ENCODE data around the gene DCDC2. TPM values are rescaled to one million over a fixed set of nuclear protein-coding genes. Genes with fewer than 3 reads are reported as not detected.
"Not testable (repeated sequence)": the region's sequence is repeated elsewhere in the genome, so short reads cannot be mapped to it uniquely, and the experiment has no call there.

Gene DCDC2
- total and polyA plus RNA-seq, 7 donors = under 0.01 to 1.6 (median 0.53) TPM; not detected in 3

DNA sequence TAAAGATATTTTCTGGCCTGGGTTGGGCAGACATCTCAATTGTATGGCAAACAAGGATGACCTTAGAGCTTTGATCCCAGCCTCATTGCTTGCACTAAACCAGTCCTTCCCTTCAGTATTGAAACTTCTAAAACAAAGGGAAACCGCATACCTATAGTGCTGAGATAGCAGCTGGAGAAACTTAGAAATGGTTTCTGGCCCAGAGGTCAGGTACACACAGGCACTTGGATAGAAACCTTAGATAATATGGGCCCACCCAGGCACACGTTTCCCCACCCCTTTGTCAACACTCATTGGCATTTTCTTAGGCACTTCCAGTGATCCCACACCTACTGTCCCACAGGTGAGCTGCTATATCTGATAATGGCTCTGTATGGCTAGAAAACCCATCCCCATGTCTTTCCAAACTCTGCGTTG, 209.7 kb downstream of the DCDC2 start:
- Histone ChIP-seq H3K27me3 (no peaks in the 10 kb centered on the region), H3K27ac (no peak overlapping the region), H3K9me3 (peaks cover 0 to 3% (median 0%) of the 10 kb centered on the region in 4 donors), H3K4me3 (no peak overlapping the region), H3K36me3 (no peaks in the 10 kb centered on the region), H3K4me1 (peaks cover 0 to 17% (median 11%) of the 10 kb centered on the region in 4 donors)
- intact Hi-C loops (cut with DNase I) = no loop called here
- DNase-seq = no peak
- TF ChIP-seq POLR2A (IDR thresholded peaks at IDR 0.05) (no peak), EP300 (IDR thresholded peaks at IDR 0.05) (no peak), POLR2AphosphoS5 (IDR thresholded peaks at IDR 0.05) (no peak)
- TF ChIP-seq, protein P1, sequence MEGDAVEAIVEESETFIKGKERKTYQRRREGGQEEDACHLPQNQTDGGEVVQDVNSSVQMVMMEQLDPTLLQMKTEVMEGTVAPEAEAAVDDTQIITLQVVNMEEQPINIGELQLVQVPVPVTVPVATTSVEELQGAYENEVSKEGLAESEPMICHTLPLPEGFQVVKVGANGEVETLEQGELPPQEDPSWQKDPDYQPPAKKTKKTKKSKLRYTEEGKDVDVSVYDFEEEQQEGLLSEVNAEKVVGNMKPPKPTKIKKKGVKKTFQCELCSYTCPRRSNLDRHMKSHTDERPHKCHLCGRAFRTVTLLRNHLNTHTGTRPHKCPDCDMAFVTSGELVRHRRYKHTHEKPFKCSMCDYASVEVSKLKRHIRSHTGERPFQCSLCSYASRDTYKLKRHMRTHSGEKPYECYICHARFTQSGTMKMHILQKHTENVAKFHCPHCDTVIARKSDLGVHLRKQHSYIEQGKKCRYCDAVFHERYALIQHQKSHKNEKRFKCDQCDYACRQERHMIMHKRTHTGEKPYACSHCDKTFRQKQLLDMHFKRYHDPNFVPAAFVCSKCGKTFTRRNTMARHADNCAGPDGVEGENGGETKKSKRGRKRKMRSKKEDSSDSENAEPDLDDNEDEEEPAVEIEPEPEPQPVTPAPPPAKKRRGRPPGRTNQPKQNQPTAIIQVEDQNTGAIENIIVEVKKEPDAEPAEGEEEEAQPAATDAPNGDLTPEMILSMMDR (IDR thresholded peaks at IDR 0.05) = no peak
- WGBS, 2 donors = 60 to 76% methylated on average over 3 of the region's 3 CpGs

GRCh38 chr6:24147511-24148153, 210.2 kb downstream of the DCDC2 start:
- peaks cover 0 to 3% (median 0%) of the 10 kb centered on the region in 4 donors for H3K9me3 ChIP-seq
- H3K27ac ChIP-seq = no peak overlapping the region
- H3K4me1 ChIP-seq = peaks cover 0 to 17% (median 11%) of the 10 kb centered on the region in 4 donors
- no peak for DNase-seq
- whole genome bisulfite sequencing, 2 donors = 60 to 61% methylated on average over 8 of the region's 8 CpGs
- no peak for TF ChIP-seq POLR2AphosphoS5 (IDR thresholded peaks at IDR 0.05)
- no peak for TF ChIP-seq POLR2A (IDR thresholded peaks at IDR 0.05)
- no peak for TF ChIP-seq EP300 (IDR thresholded peaks at IDR 0.05)
- TF ChIP-seq, protein P1 (IDR thresholded peaks at IDR 0.05) = no peak
- H3K36me3 ChIP-seq = no peaks in the 10 kb centered on the region
- no peaks in the 10 kb centered on the region for H3K27me3 ChIP-seq
- H3K4me3 ChIP-seq = no peak overlapping the region
- intact Hi-C loops (cut with DNase I) = no loop called here

GRCh38 chr6:24146871-24147270, 211.0 kb downstream of the DCDC2 start:
- Histone ChIP-seq H3K4me1 (peaks cover 0 to 17% (median 11%) of the 10 kb centered on the region in 4 donors), H3K36me3 (no peaks in the 10 kb centered on the region), H3K4me3 (no peak overlapping the region), H3K27me3 (no peaks in the 10 kb centered on the region), H3K9me3 (no peaks in the 10 kb centered on the region), H3K27ac (no peak overlapping the region)
- no peak for DNase-seq
- 91% methylated on average over 3 of the region's 3 CpGs for WGBS, 2 donors
- TF ChIP-seq POLR2AphosphoS5 (IDR thresholded peaks at IDR 0.05) (no peak), POLR2A (IDR thresholded peaks at IDR 0.05) (no peak), EP300 (IDR thresholded peaks at IDR 0.05) (no peak)
- TF ChIP-seq, protein P1 (IDR thresholded peaks at IDR 0.05) = no peak
- intact Hi-C loops (cut with DNase I) = no loop called here

GRCh38 chr6:24145690-24146131, 212.1 kb downstream of the DCDC2 start:
- no peaks in the 10 kb centered on the region for H3K27me3 ChIP-seq
- no peak for TF ChIP-seq EP300 (IDR thresholded peaks at IDR 0.05)
- TF ChIP-seq POLR2AphosphoS5 (IDR thresholded peaks at IDR 0.05) = no peak
- TF ChIP-seq, protein P1 (IDR thresholded peaks at IDR 0.05) = no peak
- TF ChIP-seq POLR2A (IDR thresholded peaks at IDR 0.05) = no peak

DNA sequence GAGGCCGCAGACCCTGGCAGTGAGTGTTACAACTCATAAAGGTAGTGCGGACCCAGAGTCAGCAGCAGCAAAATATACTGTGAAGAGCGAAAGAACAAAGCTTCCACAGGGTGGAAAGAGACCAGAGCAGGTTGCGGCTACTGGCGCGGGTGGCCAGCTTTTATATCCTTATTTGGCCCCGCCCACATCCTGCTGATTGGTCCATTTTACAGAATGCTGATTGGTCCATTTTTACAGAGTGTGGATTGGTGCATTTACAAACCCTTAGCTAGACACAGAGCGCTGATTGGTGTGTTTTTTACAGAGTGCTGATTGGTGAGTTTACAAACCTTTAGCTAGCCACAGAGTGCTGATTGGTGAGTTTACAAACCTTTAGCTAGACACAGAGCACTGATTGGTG, 215.1 kb downstream of the DCDC2 start:
- H3K4me1 ChIP-seq; DNase-seq; H3K27ac ChIP-seq; H3K9me3 ChIP-seq; H3K36me3 ChIP-seq; H3K27me3 ChIP-seq; H3K4me3 ChIP-seq; intact Hi-C loops (cut with DNase I): not testable (repeated sequence)
- 90 to 95% methylated on average over 8 of the region's 8 CpGs for WGBS, 2 donors

More at GRCh38 chr6:24145690-24146131, 212.1 kb downstream of the DCDC2 start:
- Histone ChIP-seq H3K27ac (no peak overlapping the region), H3K9me3 (no peaks in the 10 kb centered on the region), H3K4me1 (peaks cover 0 to 17% (median 11%) of the 10 kb centered on the region in 4 donors), H3K4me3 (no peak overlapping the region), H3K36me3 (no peaks in the 10 kb centered on the region)
- intact Hi-C loops (cut with DNase I) = no loop called here
- WGBS, 2 donors = 75 to 77% methylated on average over 9 of the region's 9 CpGs
- no peak for DNase-seq

Measured in sigmoid colon (tissue), 7 donors.